ENCODE results near the gene BRME1. TPM values are rescaled to one million over a fixed set of nuclear protein-coding genes. Genes with fewer than 3 reads are reported as not detected.
"Not testable (repeated sequence)": the region's sequence is repeated elsewhere in the genome, so short reads cannot be mapped to it uniquely, and the experiment has no call there.

Gene BRME1
- total RNA-seq, 4 donors from 2014 or later: 0.19 to 1.0 (median 0.56) TPM

DNA sequence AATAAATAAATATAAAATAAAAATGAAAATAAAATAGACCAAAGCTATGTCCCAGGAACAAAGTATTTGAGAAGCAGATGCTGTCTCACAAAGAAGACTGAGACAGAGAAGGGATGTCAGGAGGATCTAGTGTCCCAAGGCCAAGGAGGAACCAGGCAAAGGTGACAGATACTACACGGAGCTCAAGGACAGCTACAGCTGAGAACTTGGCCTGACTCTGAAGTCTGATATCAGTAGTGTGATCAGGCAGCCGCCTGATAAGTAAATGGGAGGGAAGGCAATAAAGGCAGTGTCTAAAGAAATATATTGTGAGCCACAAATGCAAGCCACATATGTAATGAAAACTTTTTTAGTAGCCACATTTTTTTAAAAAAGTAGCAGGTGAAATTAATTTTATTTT is 49.4 kb downstream of the BRME1 start:
- Histone ChIP-seq H3K27ac (no peak overlapping the region), H3K4me3 (no peak overlapping the region), H3K36me3 (no peaks in the 10 kb centered on the region), H3K9me3 (no peaks in the 10 kb centered on the region), H3K4me1 (peaks cover 1 to 8% of the 10 kb centered on the region in 2 donors), H3K27me3 (no peaks in the 10 kb centered on the region)
- in situ Hi-C loops (cut with MboI; ENCODE audit: low sequenced_read_pairs in 4 of 4) (loop anchor here in 3 of 4 donors (5.0 to 25.0 kb wide), 4 partner anchors 64 to 569 kb away; no protein-coding TSS in a partner anchor), intact Hi-C loops (cut with DNase I; ENCODE audit: low total_unique reads) (no loop called here)
- DNase-seq (no peak), ATAC-seq (no peak)
- TF ChIP-seq, protein P1, sequence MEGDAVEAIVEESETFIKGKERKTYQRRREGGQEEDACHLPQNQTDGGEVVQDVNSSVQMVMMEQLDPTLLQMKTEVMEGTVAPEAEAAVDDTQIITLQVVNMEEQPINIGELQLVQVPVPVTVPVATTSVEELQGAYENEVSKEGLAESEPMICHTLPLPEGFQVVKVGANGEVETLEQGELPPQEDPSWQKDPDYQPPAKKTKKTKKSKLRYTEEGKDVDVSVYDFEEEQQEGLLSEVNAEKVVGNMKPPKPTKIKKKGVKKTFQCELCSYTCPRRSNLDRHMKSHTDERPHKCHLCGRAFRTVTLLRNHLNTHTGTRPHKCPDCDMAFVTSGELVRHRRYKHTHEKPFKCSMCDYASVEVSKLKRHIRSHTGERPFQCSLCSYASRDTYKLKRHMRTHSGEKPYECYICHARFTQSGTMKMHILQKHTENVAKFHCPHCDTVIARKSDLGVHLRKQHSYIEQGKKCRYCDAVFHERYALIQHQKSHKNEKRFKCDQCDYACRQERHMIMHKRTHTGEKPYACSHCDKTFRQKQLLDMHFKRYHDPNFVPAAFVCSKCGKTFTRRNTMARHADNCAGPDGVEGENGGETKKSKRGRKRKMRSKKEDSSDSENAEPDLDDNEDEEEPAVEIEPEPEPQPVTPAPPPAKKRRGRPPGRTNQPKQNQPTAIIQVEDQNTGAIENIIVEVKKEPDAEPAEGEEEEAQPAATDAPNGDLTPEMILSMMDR (IDR thresholded peaks at IDR 0.05 in 4 of 5, conservative IDR thresholded peaks at IDR 0.05 in 1 of 5): no peak
- no peak for TF ChIP-seq POLR2A (IDR thresholded peaks at IDR 0.05)

DNA sequence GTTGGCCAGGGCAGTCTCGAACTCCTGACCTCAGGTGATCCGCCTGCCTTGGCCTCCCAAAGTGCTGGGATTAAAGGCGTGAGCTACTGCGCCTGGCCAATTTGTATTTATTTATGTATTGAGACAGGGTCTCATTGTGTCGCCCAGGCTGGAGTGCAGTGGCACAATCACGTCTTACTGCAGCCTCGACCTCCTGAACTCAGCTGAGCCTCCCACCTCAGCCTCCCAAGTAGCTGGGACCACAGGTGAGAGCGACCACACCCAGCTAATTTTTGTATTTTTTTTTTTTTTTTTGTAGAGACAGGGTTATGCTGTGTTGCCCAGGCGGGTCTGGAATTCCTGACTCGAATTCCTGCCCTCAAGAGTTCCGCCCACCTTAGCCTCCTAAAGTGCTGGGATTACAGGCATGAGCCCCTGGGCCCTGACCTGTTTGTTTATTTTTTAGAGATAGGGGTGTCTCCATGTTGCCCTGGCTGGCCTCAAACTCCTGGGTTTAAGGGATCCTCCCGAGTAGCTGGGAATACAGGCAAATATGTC is 53.7 kb downstream of the BRME1 start:
- H3K27me3 ChIP-seq, H3K9me3 ChIP-seq, ATAC-seq, H3K4me3 ChIP-seq, H3K36me3 ChIP-seq, DNase-seq: not testable (repeated sequence)
- intact Hi-C loops (cut with DNase I; ENCODE audit: low total_unique reads): loop anchor here (5.0 kb wide), 1 partner anchor 265 kb away; the partner anchor contains the start of gene PRKACA
- in situ Hi-C loops (cut with MboI; ENCODE audit: low sequenced_read_pairs in 4 of 4): loop anchor here in 2 of 4 donors (10.0 to 25.0 kb wide), 3 partner anchors 67 to 565 kb away; no protein-coding TSS in a partner anchor
- Histone ChIP-seq H3K27ac (peak overlapping the region; percentile 96 to 100 (median 98)), H3K4me1 (peaks cover 27 to 34% of the 10 kb centered on the region in 2 donors)

DNA sequence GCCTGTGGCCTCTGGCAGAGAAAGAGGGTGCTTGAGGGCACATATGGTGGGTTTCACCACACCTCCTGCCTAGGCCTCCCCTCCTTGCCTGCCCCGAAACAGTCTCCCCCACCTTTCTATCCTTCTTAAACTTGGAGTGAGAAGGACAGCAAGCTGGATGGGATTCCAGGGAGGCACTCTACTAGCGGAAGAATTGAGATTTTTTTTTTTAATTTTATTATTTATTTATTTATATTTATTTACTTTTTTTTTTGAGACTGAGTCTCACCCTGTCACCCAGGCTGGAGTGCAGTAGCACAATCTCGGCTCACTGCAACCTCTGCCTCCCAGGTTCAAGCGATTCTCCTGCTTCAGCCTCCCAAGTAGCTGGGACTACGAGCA is 54.2 kb downstream of the BRME1 start:
- in situ Hi-C loops (cut with MboI; ENCODE audit: low sequenced_read_pairs in 4 of 4) (loop anchor here in 2 of 4 donors (10.0 to 25.0 kb wide), 3 partner anchors 67 to 564 kb away; no protein-coding TSS in a partner anchor), intact Hi-C loops (cut with DNase I; ENCODE audit: low total_unique reads) (loop anchor here (2.0 to 5.0 kb wide), 2 partner anchors 17 to 266 kb away; partner anchors contain the start of gene PRKACA)
- not testable (repeated sequence) for ATAC-seq

DNA sequence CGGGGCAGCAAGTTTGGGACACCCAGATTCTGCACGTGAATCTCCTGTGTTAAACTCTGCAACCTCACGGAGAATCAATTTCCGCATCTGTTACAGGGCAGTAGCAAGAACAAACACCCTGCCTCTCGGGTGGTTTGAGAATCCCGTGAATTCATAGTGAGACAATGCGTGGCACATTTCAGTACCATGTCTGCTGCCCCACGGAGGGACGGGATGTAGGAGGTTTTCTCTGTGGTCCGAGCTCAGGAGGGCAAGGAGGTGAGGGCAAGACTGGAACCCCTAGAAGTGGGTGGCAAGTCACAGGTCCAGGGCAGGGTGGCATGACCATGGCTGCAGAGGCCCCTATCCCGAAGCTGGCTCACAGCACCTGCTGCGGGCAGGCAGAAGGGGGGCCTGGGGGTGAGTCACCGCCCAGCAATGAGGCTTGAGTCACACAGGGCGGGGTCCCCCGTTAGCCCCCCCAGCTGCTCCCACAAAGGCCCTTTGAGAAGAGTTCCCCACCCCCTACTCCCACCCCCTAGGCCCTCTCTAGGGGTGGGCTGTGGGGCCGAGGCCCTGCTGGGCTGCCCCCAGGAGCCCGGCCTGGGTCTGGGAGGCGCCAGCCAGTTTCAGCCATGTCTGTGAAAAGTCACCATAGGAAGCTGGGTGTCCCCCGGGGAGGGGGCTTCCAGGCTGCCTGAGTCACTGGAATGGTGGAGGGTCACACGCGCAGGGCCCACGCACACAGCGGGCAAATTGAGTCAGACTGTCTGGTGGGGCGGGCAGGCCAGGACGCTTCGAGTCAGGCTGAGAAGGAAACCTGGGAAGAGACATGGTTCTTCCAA is 54.8 kb downstream of the BRME1 start:
- intact Hi-C loops (cut with DNase I; ENCODE audit: low total_unique reads): loop anchor here (2.0 to 5.0 kb wide), 2 partner anchors 16 to 266 kb away; partner anchors contain the start of gene PRKACA

More for the DNA sequence above, 54.2 kb downstream of the BRME1 start:
- H3K36me3 ChIP-seq, H3K9me3 ChIP-seq, H3K4me3 ChIP-seq, H3K27me3 ChIP-seq, DNase-seq: not testable (repeated sequence)
- H3K4me1 ChIP-seq: peaks cover 33 to 39% of the 10 kb centered on the region in 2 donors
- H3K27ac ChIP-seq: peak overlapping the region; percentile 96 to 100 (median 98)

More for the DNA sequence above, 54.8 kb downstream of the BRME1 start:
- peak; percentile 85 to 95 for DNase-seq
- TF ChIP-seq, protein P1 (IDR thresholded peaks at IDR 0.05 in 4 of 5, conservative IDR thresholded peaks at IDR 0.05 in 1 of 5): no peak
- TF ChIP-seq POLR2A (IDR thresholded peaks at IDR 0.05): no peak
- H3K9me3 ChIP-seq: no peaks in the 10 kb centered on the region
- peak overlapping the region; percentile 44 to 54 (median 48) for H3K4me3 ChIP-seq
- H3K4me1 ChIP-seq: peaks cover 39 to 44% of the 10 kb centered on the region in 2 donors
- no peaks in the 10 kb centered on the region for H3K36me3 ChIP-seq
- ATAC-seq: peak; percentile 57 to 66
- no peaks in the 10 kb centered on the region for H3K27me3 ChIP-seq
- H3K27ac ChIP-seq: peak overlapping the region; percentile 96 to 100 (median 98)
- in situ Hi-C loops (cut with MboI; ENCODE audit: low sequenced_read_pairs in 4 of 4): loop anchor here in 2 of 4 donors (10.0 to 25.0 kb wide), 3 partner anchors 66 to 564 kb away; no protein-coding TSS in a partner anchor
